ENCODE measurements around the gene BATF.
A peak's percentile ranks its signal among the peaks of the same experiment; 100 is the strongest.

BATF gene

GRCh38 chr14:75577729-75578101 lies 55.4 kb downstream of the BATF start:
- Histone ChIP-seq H3K27me3 (ENCODE audit: control insufficient read depth, insufficient read depth, low read length) (no peaks in the 10 kb centered on the region), H3K36me3 (ENCODE audit: control insufficient read depth, insufficient read depth, low read length) (no peaks in the 10 kb centered on the region), H3K9ac (ENCODE audit: low read length) (peak overlapping the region; percentile 36)

GRCh38 chr14:75578102-75578785 lies 56.0 kb downstream of the BATF start, which contains the start of gene FLVCR2:
TSS of gene FLVCR2 (plus strand) at chr14:75578620. CDS start at chr14:75578973, 353 bp downstream.
- H3K4me3 ChIP-seq (ENCODE audit: low read length) = peak within 1 kb of the TSS; percentile 84
- peak within 1 kb of the TSS; percentile 77 for H3K27ac ChIP-seq (ENCODE audit: low read depth, low read length)
- no peaks in the 10 kb centered on the region for H3K36me3 ChIP-seq (ENCODE audit: control insufficient read depth, insufficient read depth, low read length)
- peaks cover 12% of the 10 kb centered on the region for H3K4me1 ChIP-seq (ENCODE audit: control insufficient read depth, insufficient read depth, low read length)
- H3K27me3 ChIP-seq (ENCODE audit: control insufficient read depth, insufficient read depth, low read length) = no peaks in the 10 kb centered on the region
- peak within 1 kb of the TSS; percentile 59 for H3K9ac ChIP-seq (ENCODE audit: low read length)

More at GRCh38 chr14:75577729-75578101, 55.4 kb downstream of the BATF start:
- peak overlapping the region; percentile 84 for H3K4me3 ChIP-seq (ENCODE audit: low read length)
- H3K27ac ChIP-seq (ENCODE audit: low read depth, low read length) = peak overlapping the region; percentile 59
- H3K4me1 ChIP-seq (ENCODE audit: control insufficient read depth, insufficient read depth, low read length) = peaks cover 12% of the 10 kb centered on the region

- peak overlapping the region; percentile 84 for H3K4me3 ChIP-seq (ENCODE audit: low read length)
- H3K36me3 ChIP-seq (ENCODE audit: control insufficient read depth, insufficient read depth, low read length) = no peaks in the 10 kb centered on the region
- H3K27me3 ChIP-seq (ENCODE audit: control insufficient read depth, insufficient read depth, low read length) = no peaks in the 10 kb centered on the region
- H3K27ac ChIP-seq (ENCODE audit: low read depth, low read length) = peak overlapping the region; percentile 77
- H3K9ac ChIP-seq (ENCODE audit: low read length) = peak overlapping the region; percentile 59
- peaks cover 12% of the 10 kb centered on the region for H3K4me1 ChIP-seq (ENCODE audit: control insufficient read depth, insufficient read depth, low read length)
These were observed 56.6 kb downstream of the BATF start for GRCh38 chr14:75578786-75579337.

- H3K9ac ChIP-seq (ENCODE audit: low read length) = no peak overlapping the region
- no peak overlapping the region for H3K27ac ChIP-seq (ENCODE audit: low read depth, low read length)
- H3K27me3 ChIP-seq (ENCODE audit: control insufficient read depth, insufficient read depth, low read length) = no peaks in the 10 kb centered on the region
- peaks cover 12% of the 10 kb centered on the region for H3K4me1 ChIP-seq (ENCODE audit: control insufficient read depth, insufficient read depth, low read length)
- peak overlapping the region; percentile 84 for H3K4me3 ChIP-seq (ENCODE audit: low read length)
- H3K36me3 ChIP-seq (ENCODE audit: control insufficient read depth, insufficient read depth, low read length) = no peaks in the 10 kb centered on the region
These were observed 57.1 kb downstream of the BATF start for GRCh38 chr14:75579338-75579864.

- no peaks in the 10 kb centered on the region for H3K36me3 ChIP-seq (ENCODE audit: control insufficient read depth, insufficient read depth, low read length)
- H3K27ac ChIP-seq (ENCODE audit: low read depth, low read length) = no peak overlapping the region
- H3K9ac ChIP-seq (ENCODE audit: low read length) = no peak overlapping the region
- no peaks in the 10 kb centered on the region for H3K27me3 ChIP-seq (ENCODE audit: control insufficient read depth, insufficient read depth, low read length)
- H3K4me1 ChIP-seq (ENCODE audit: control insufficient read depth, insufficient read depth, low read length) = peaks cover 12% of the 10 kb centered on the region
- peak overlapping the region; percentile 84 for H3K4me3 ChIP-seq (ENCODE audit: low read length)
These were observed 57.6 kb downstream of the BATF start for GRCh38 chr14:75579882-75580281.

- Histone ChIP-seq H3K27me3 (ENCODE audit: control insufficient read depth, insufficient read depth, low read length) (no peaks in the 10 kb centered on the region), H3K9ac (ENCODE audit: low read length) (no peak overlapping the region), H3K4me1 (ENCODE audit: control insufficient read depth, insufficient read depth, low read length) (no peaks in the 10 kb centered on the region), H3K4me3 (ENCODE audit: low read length) (no peak overlapping the region), H3K36me3 (ENCODE audit: control insufficient read depth, insufficient read depth, low read length) (no peaks in the 10 kb centered on the region), H3K27ac (ENCODE audit: low read depth, low read length) (no peak overlapping the region)
These were observed 65.1 kb downstream of the BATF start for GRCh38 chr14:75587388-75587787.

GRCh38 chr14:75589931-75590330 lies 67.7 kb downstream of the BATF start:
- no peaks in the 10 kb centered on the region for H3K4me1 ChIP-seq (ENCODE audit: control insufficient read depth, insufficient read depth, low read length)
- no peak overlapping the region for H3K4me3 ChIP-seq (ENCODE audit: low read length)
- no peak overlapping the region for H3K9ac ChIP-seq (ENCODE audit: low read length)
- no peaks in the 10 kb centered on the region for H3K36me3 ChIP-seq (ENCODE audit: control insufficient read depth, insufficient read depth, low read length)
- H3K27me3 ChIP-seq (ENCODE audit: control insufficient read depth, insufficient read depth, low read length) = no peaks in the 10 kb centered on the region
- no peak overlapping the region for H3K27ac ChIP-seq (ENCODE audit: low read depth, low read length)

GRCh38 chr14:75591331-75591946 lies 69.2 kb downstream of the BATF start:
- Histone ChIP-seq H3K4me1 (ENCODE audit: control insufficient read depth, insufficient read depth, low read length) (no peaks in the 10 kb centered on the region), H3K27ac (ENCODE audit: low read depth, low read length) (no peak overlapping the region), H3K4me3 (ENCODE audit: low read length) (no peak overlapping the region), H3K27me3 (ENCODE audit: control insufficient read depth, insufficient read depth, low read length) (no peaks in the 10 kb centered on the region), H3K36me3 (ENCODE audit: control insufficient read depth, insufficient read depth, low read length) (no peaks in the 10 kb centered on the region), H3K9ac (ENCODE audit: low read length) (no peak overlapping the region)

- no peaks in the 10 kb centered on the region for H3K27me3 ChIP-seq (ENCODE audit: control insufficient read depth, insufficient read depth, low read length)
- no peak overlapping the region for H3K4me3 ChIP-seq (ENCODE audit: low read length)
- no peaks in the 10 kb centered on the region for H3K36me3 ChIP-seq (ENCODE audit: control insufficient read depth, insufficient read depth, low read length)
- no peak overlapping the region for H3K9ac ChIP-seq (ENCODE audit: low read length)
- H3K4me1 ChIP-seq (ENCODE audit: control insufficient read depth, insufficient read depth, low read length) = no peaks in the 10 kb centered on the region
- no peak overlapping the region for H3K27ac ChIP-seq (ENCODE audit: low read depth, low read length)
These were observed 69.8 kb downstream of the BATF start for GRCh38 chr14:75591987-75592575.

GRCh38 chr14:75595226-75595625 lies 73.0 kb downstream of the BATF start:
- H3K27ac ChIP-seq (ENCODE audit: low read depth, low read length) = no peak overlapping the region

More at GRCh38 chr14:75595226-75595625, 73.0 kb downstream of the BATF start:
- Histone ChIP-seq H3K27me3 (ENCODE audit: control insufficient read depth, insufficient read depth, low read length) (no peaks in the 10 kb centered on the region), H3K36me3 (ENCODE audit: control insufficient read depth, insufficient read depth, low read length) (no peaks in the 10 kb centered on the region), H3K9ac (ENCODE audit: low read length) (no peak overlapping the region), H3K4me1 (ENCODE audit: control insufficient read depth, insufficient read depth, low read length) (no peaks in the 10 kb centered on the region), H3K4me3 (ENCODE audit: low read length) (no peak overlapping the region)
